Calu3 (cell line): Measurements from ENCODE around the gene DMRT1. TPM values are rescaled to one million over a fixed set of nuclear protein-coding genes. Genes with fewer than 3 reads are reported as not detected.

Experiments
- BruUV-seq: library from RNA; stranded (reverse); fragments of 400-500 nt; replicated peaks from 2 replicates; lab custom pipeline; 2021; lab: Mats Ljungman, UMichigan
- CTCF ChIA-PET: fragments of 300-600 bp; sonication (Branson Sonifier 250); formaldehyde crosslinking; loops from one replicate; lab custom pipeline; 2022; ENCODE audit warnings: antibody characterized with exemption; lab: Charles Lee
- DNase-seq: peaks from one replicate; pipeline ENCODE4 v3.0.0; 2022
- H3K27ac Mint-ChIP-seq: one replicate; pipeline ENCODE4 v1.8.0; 2022; ENCODE audit warnings: mixed read lengths; ENCODE audit not compliant: unreplicated experiment
- H3K27me3 Mint-ChIP-seq: one replicate; pipeline ENCODE4 v1.8.0; 2022; ENCODE audit warnings: mixed read lengths; ENCODE audit not compliant: unreplicated experiment
- H3K36me3 Mint-ChIP-seq: one replicate; pipeline ENCODE4 v1.8.0; 2022; ENCODE audit warnings: mild to moderate bottlenecking, moderate library complexity, mixed read lengths; ENCODE audit not compliant: insufficient read depth, unreplicated experiment
- H3K4me1 Mint-ChIP-seq: one replicate; pipeline ENCODE4 v1.8.0; 2022; ENCODE audit warnings: mild to moderate bottlenecking, low read depth, mixed read lengths; ENCODE audit not compliant: unreplicated experiment
- H3K4me3 Mint-ChIP-seq: one replicate; pipeline ENCODE4 v1.8.0; 2022; ENCODE audit warnings: mild to moderate bottlenecking, low read depth, moderate library complexity, mixed read lengths; ENCODE audit not compliant: unreplicated experiment
- H3K9me3 Mint-ChIP-seq: one replicate; pipeline ENCODE4 v1.8.0; 2022; ENCODE audit warnings: low read depth, mixed read lengths; ENCODE audit not compliant: unreplicated experiment
- intact Hi-C: fragments of 100-400 bp; cut with micrococcal nuclease; formaldehyde crosslinking; loops from one replicate; pipeline ENCODE4 v1.10.0; 2022; ENCODE audit not compliant: unreplicated experiment
- total RNA-seq: library from RNA; stranded (reverse); gene quantifications from 2 replicates; pipeline ENCODE4 v1.2.3, GENCODE V29; 2022
- TF ChIP-seq, protein P1 (sequence below): fragments of 200-600 bp; IDR thresholded peaks from one replicate; pipeline ENCODE4 v1.8.0; 2022; ENCODE audit warnings: antibody characterized with exemption; ENCODE audit not compliant: unreplicated experiment

The DMRT1 gene
- total RNA-seq, 1 experiment from 2014 or later = not detected

DNA sequence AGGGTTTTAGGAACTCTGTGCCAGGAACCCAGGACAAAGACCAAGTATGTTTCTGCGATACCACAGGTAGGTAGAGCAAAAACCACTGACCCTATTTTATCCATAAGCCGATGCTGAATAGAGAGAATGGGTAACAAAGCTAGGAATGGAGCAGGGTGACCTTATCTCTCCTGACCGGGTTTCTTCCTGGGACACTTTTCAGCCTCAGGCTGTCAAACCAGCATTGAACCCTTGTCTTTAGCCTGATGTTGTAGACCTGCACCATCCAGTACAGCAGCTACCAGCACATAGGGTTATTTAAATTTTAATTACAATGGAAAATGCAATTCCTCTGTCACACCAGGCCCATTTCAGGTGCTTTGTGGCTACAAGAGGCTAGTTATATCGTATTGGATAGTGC is 91.9 kb downstream of the DMRT1 start:
- CTCF ChIA-PET = interaction anchor here (1.2 kb wide), 1 partner anchor 8 kb away, joined by 3 read pairs; no protein-coding TSS in a partner anchor
- peaks cover 2% of the 10 kb centered on the region for H3K9me3 Mint-ChIP-seq
- H3K27ac Mint-ChIP-seq = no peak overlapping the region
- H3K36me3 Mint-ChIP-seq = no peaks in the 10 kb centered on the region
- no peak overlapping the region for H3K4me3 Mint-ChIP-seq
- H3K4me1 Mint-ChIP-seq = no peaks in the 10 kb centered on the region
- TF ChIP-seq, protein P1, sequence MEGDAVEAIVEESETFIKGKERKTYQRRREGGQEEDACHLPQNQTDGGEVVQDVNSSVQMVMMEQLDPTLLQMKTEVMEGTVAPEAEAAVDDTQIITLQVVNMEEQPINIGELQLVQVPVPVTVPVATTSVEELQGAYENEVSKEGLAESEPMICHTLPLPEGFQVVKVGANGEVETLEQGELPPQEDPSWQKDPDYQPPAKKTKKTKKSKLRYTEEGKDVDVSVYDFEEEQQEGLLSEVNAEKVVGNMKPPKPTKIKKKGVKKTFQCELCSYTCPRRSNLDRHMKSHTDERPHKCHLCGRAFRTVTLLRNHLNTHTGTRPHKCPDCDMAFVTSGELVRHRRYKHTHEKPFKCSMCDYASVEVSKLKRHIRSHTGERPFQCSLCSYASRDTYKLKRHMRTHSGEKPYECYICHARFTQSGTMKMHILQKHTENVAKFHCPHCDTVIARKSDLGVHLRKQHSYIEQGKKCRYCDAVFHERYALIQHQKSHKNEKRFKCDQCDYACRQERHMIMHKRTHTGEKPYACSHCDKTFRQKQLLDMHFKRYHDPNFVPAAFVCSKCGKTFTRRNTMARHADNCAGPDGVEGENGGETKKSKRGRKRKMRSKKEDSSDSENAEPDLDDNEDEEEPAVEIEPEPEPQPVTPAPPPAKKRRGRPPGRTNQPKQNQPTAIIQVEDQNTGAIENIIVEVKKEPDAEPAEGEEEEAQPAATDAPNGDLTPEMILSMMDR = no peak
- BruUV-seq = no TSS peak
- no peaks in the 10 kb centered on the region for H3K27me3 Mint-ChIP-seq
- no peak for DNase-seq
- intact Hi-C loops = no loop called here

DNA sequence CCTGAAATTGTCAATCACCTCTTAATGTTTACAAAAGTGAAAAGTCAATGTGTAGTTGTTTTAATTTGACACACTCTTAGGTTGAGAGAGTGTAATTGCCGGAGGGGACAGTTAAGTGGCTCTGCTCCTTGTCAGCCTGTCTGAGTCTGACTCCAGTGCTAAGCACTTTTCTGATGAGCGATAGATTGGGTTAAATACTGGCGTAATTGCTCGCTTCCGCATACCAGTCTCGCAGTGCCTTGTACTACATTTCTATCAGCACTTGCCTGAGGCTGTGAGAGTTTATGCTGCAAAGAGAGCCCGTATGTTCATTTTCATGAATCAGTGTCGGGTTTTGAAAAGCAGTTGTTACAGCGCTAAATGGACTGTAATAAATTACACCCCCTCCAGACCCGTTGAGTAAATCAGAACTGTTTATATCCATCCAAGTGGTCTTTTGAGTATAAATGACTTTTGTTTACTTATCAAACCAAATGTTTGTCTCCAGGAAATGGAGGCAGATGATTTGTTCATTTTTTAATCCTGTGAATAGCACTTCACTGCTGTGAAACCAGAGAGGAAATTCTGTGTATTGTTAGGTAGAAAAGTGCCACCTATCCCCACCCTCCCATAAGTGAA is 94.0 kb downstream of the DMRT1 start:
- no peak overlapping the region for H3K4me3 Mint-ChIP-seq
- intact Hi-C loops = no loop called here
- H3K9me3 Mint-ChIP-seq = peaks cover 6% of the 10 kb centered on the region
- TF ChIP-seq, protein P1 = no peak
- no peaks in the 10 kb centered on the region for H3K36me3 Mint-ChIP-seq
- no peak for DNase-seq
- CTCF ChIA-PET = no interaction called here
- H3K27me3 Mint-ChIP-seq = no peaks in the 10 kb centered on the region
- BruUV-seq = no TSS peak
- no peak overlapping the region for H3K27ac Mint-ChIP-seq
- no peaks in the 10 kb centered on the region for H3K4me1 Mint-ChIP-seq

DNA sequence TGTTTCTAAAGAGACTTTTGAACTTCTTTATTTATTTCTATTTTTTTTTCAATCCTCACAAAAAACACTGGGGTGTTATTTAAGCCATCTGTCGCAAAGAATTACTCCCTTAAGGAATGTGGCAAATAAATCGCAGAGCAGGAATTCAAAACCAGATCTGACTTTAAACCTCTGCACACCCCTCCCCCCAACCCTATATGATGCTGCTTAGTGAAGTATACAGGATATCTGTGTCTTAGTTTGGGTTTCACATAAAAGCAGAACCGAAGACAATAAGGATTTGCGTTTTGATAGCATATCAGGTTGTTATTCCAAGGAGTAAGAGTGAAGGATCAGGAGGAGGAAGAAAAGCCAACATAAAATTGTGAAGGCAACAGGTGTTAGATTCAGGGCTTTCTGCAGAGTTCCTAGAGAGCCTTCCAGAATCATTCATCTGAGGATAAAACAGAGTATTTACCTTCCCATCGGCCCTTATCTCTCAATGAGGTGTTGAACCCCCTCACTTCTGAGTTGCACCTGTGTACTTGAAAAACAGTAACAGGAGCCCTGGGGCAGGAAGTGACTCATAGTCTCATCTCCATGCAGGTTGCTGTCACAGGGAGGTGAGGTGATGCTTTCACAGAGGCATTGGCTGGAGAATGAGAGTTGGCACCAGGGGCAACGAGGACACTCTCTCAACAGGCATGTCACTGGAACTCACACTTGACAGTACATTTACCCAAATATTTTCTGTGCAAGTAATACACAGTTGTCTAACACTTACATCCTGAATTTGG is 101.5 kb downstream of the DMRT1 start:
- Mint-ChIP-seq H3K27me3 (peaks cover 16% of the 10 kb centered on the region), H3K4me3 (no peak overlapping the region), H3K9me3 (peaks cover 4% of the 10 kb centered on the region), H3K27ac (no peak overlapping the region), H3K36me3 (no peaks in the 10 kb centered on the region), H3K4me1 (no peaks in the 10 kb centered on the region)
- intact Hi-C loops = no loop called here
- TF ChIP-seq, protein P1 = no peak
- BruUV-seq = no TSS peak
- CTCF ChIA-PET = no interaction called here
- DNase-seq = no peak

DNA sequence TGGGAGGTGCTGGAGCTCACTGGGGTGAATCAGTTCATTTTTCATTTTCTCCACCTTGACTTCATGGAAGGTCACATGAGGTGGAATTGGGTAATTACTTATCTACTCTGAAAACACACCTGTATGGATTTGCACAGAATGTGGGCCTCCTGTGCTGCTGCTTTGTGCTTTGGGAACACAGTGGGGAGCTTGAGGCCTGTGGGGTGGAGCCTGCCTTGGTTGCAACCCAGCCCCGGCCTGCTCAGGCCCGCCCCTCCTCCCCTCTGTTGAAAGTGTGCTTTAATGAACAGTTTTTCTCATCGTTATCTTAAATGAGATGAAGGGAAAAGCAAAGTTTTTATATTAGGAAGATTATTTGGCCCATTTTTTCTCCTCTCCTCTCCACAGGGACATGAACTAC is 106.5 kb downstream of the DMRT1 start:
- Mint-ChIP-seq H3K27me3 (peaks cover 19% of the 10 kb centered on the region), H3K4me1 (no peaks in the 10 kb centered on the region), H3K9me3 (no peaks in the 10 kb centered on the region), H3K4me3 (no peak overlapping the region), H3K36me3 (no peaks in the 10 kb centered on the region), H3K27ac (no peak overlapping the region)
- intact Hi-C loops = no loop called here
- CTCF ChIA-PET = interaction anchor here (1.2 kb wide), 1 partner anchor 19 kb away, joined by 4 read pairs; no protein-coding TSS in a partner anchor
- DNase-seq = no peak
- no TSS peak for BruUV-seq
- TF ChIP-seq, protein P1 = no peak
